ENCODE measurements around the gene PHF20. TPM values are rescaled to one million over a fixed set of nuclear protein-coding genes. Genes with fewer than 3 reads are reported as not detected.

The PHF20 gene
- total RNA-seq, 2 experiments from 2014 or later: 119 to 126 TPM

- peaks cover 26% of the 10 kb centered on the region for H3K4me1 Mint-ChIP-seq (ENCODE audit: low read depth)
- Histone ChIP-seq H3K36me3 (ENCODE audit: insufficient read depth, low read length) (peaks cover 22% of the 10 kb centered on the region), H3K4me3 (ENCODE audit: low read length) (no peak overlapping the region), H3K27me3 (ENCODE audit: control insufficient read depth in 1 of 2, insufficient read depth in 2 of 2, low read length in 2 of 2) (no peaks in the 10 kb centered on the region), H3K9me3 (ENCODE audit: control insufficient read depth in 1 of 2, insufficient read depth in 1 of 2, low read length in 2 of 2) (no peaks in the 10 kb centered on the region), H3K27ac (ENCODE audit: low read depth in 1 of 2, low read length in 2 of 2) (no peak overlapping the region), H3K4me1 (ENCODE audit: insufficient read depth, low read length) (peaks cover 26% of the 10 kb centered on the region)
- no peak for TF ChIP-seq CTCF (IDR thresholded peaks at IDR 0.05)
- DNase-seq: no peak
- H3K27ac Mint-ChIP-seq: no peak overlapping the region
- no peaks in the 10 kb centered on the region for H3K9me3 Mint-ChIP-seq
- H3K36me3 Mint-ChIP-seq (ENCODE audit: low read depth): peaks cover 8% of the 10 kb centered on the region
- no peak overlapping the region for H3K4me3 Mint-ChIP-seq
- ATAC-seq (ENCODE audit: poor library complexity): no peak
- H3K27me3 Mint-ChIP-seq: no peaks in the 10 kb centered on the region
- intact Hi-C loops (cut with DNase I, micrococcal nuclease): no loop called here
- ChIA-PET POLR2A (no interaction called here), CTCF (no interaction called here)
These were observed 17.0 kb downstream of the PHF20 start for GRCh38 chr20:35788796-35789195.

GRCh38 chr20:35791097-35791496 is 19.3 kb downstream of the PHF20 start:
- Mint-ChIP-seq H3K9me3 (no peaks in the 10 kb centered on the region), H3K27me3 (no peaks in the 10 kb centered on the region), H3K4me3 (no peak overlapping the region), H3K27ac (no peak overlapping the region), H3K4me1 (ENCODE audit: low read depth) (peaks cover 39% of the 10 kb centered on the region), H3K36me3 (ENCODE audit: low read depth) (peaks cover 17% of the 10 kb centered on the region)
- Histone ChIP-seq H3K27me3 (ENCODE audit: control insufficient read depth in 1 of 2, insufficient read depth in 2 of 2, low read length in 2 of 2) (no peaks in the 10 kb centered on the region), H3K36me3 (ENCODE audit: insufficient read depth, low read length) (peaks cover 22% of the 10 kb centered on the region), H3K4me3 (ENCODE audit: low read length) (no peak overlapping the region), H3K9me3 (ENCODE audit: control insufficient read depth in 1 of 2, insufficient read depth in 1 of 2, low read length in 2 of 2) (no peaks in the 10 kb centered on the region), H3K4me1 (ENCODE audit: insufficient read depth, low read length) (peaks cover 33% of the 10 kb centered on the region), H3K27ac (ENCODE audit: low read depth in 1 of 2, low read length in 2 of 2) (no peak overlapping the region)
- DNase-seq (no peak), ATAC-seq (ENCODE audit: poor library complexity) (no peak)
- intact Hi-C loops (cut with DNase I, micrococcal nuclease): no loop called here
- TF ChIP-seq CTCF (IDR thresholded peaks at IDR 0.05): no peak
- POLR2A ChIA-PET: no interaction called here
- CTCF ChIA-PET: no interaction called here

- H3K36me3 Mint-ChIP-seq (ENCODE audit: low read depth): peaks cover 20% of the 10 kb centered on the region
- Histone ChIP-seq H3K4me3 (ENCODE audit: low read length) (no peak overlapping the region), H3K27ac (ENCODE audit: low read depth in 1 of 2, low read length in 2 of 2) (no peak overlapping the region), H3K9me3 (ENCODE audit: control insufficient read depth in 1 of 2, insufficient read depth in 1 of 2, low read length in 2 of 2) (no peaks in the 10 kb centered on the region), H3K4me1 (ENCODE audit: insufficient read depth, low read length) (peaks cover 30% of the 10 kb centered on the region), H3K27me3 (ENCODE audit: control insufficient read depth in 1 of 2, insufficient read depth in 2 of 2, low read length in 2 of 2) (no peaks in the 10 kb centered on the region), H3K36me3 (ENCODE audit: insufficient read depth, low read length) (peaks cover 22% of the 10 kb centered on the region)
- ATAC-seq (ENCODE audit: poor library complexity) (no peak), DNase-seq (peak in 2 of 14 experiments; percentile 33 to 48)
- no peak overlapping the region for H3K27ac Mint-ChIP-seq
- H3K4me3 Mint-ChIP-seq: no peak overlapping the region
- H3K27me3 Mint-ChIP-seq: no peaks in the 10 kb centered on the region
- intact Hi-C loops (cut with DNase I, micrococcal nuclease): no loop called here
- H3K9me3 Mint-ChIP-seq: no peaks in the 10 kb centered on the region
- TF ChIP-seq CTCF (IDR thresholded peaks at IDR 0.05): no peak
- ChIA-PET POLR2A (interaction anchor here (0.6 kb wide), 1 partner anchor 29 kb away, joined by 4 read pairs; no protein-coding TSS in a partner anchor), CTCF (interaction anchor here (0.6 kb wide), 1 partner anchor 15 kb away, joined by 3 read pairs; no protein-coding TSS in a partner anchor)
- H3K4me1 Mint-ChIP-seq (ENCODE audit: low read depth): peaks cover 42% of the 10 kb centered on the region
These were observed 20.0 kb downstream of the PHF20 start for GRCh38 chr20:35791821-35792220.

Data from CD4-positive, alpha-beta T cell (primary cell).